HepG2 (cell line): ENCODE measurements around the gene LTK. TPM values are rescaled to one million over a fixed set of nuclear protein-coding genes. Genes with fewer than 3 reads are reported as not detected.

ENCODE experiments used
- CTCF ChIP-seq: sonication (generic); formaldehyde crosslinking; IDR thresholded peaks from 2 replicates; pipeline ENCODE4 v1.5.0; 2020; ENCODE audit warnings: mild to moderate bottlenecking, missing genetic modification reagents, moderate library complexity
- EHMT2 ChIP-seq: fragments of 200-600 bp; sonication (generic); IDR thresholded peaks from 2 replicates; pipeline ENCODE4 v1.7.0; 2017; ENCODE audit warnings: antibody characterized with exemption, low read depth, low read length, borderline replicate concordance
- HMGXB4 ChIP-seq, 2 experiments: sonication (generic) in 1 of 2; formaldehyde crosslinking in 1 of 2; IDR thresholded peaks; 2 replicates each; pipeline versions ENCODE4 v1.4.0 to v1.6.1; 2018 to 2020; ENCODE audit warnings: missing genetic modification reagents in 2 of 2, borderline replicate concordance in 1 of 2, low read depth in 1 of 2, mild to moderate bottlenecking in 1 of 2, missing biosample characterization in 1 of 2
- KIAA2018 ChIP-seq: sonication (generic); formaldehyde crosslinking; IDR thresholded peaks from 2 replicates; pipeline ENCODE4 v1.5.0; 2020; ENCODE audit warnings: mild to moderate bottlenecking, missing genetic modification reagents, borderline replicate concordance
- MYC ChIP-seq: sonication (generic); formaldehyde crosslinking; IDR thresholded peaks from 2 replicates; pipeline ENCODE4 v1.9.0; 2021; ENCODE audit warnings: missing genetic modification reagents, borderline replicate concordance
- PATZ1 ChIP-seq: sonication (generic); formaldehyde crosslinking; IDR thresholded peaks from 2 replicates; pipeline ENCODE4 v1.4.0; 2020; ENCODE audit warnings: missing genetic modification reagents
- ZBTB38 ChIP-seq: sonication (generic); formaldehyde crosslinking; IDR thresholded peaks from 2 replicates; pipeline ENCODE4 v1.5.1; 2020; ENCODE audit warnings: mild to moderate bottlenecking, missing genetic modification reagents
- ZBTB4 ChIP-seq: sonication (generic); formaldehyde crosslinking; IDR thresholded peaks from 2 replicates; pipeline ENCODE4 v1.4.0; 2020; ENCODE audit warnings: missing genetic modification reagents, mild to moderate bottlenecking, borderline replicate concordance
- ZNF343 ChIP-seq: sonication (generic); formaldehyde crosslinking; IDR thresholded peaks from 2 replicates; pipeline ENCODE4 v1.4.0; 2020; ENCODE audit warnings: mild to moderate bottlenecking, missing genetic modification reagents
- polyA plus RNA-seq, 8 experiments: library from polyadenylated mRNA; depleted of rRNA in 3 of 8; stranded (reverse) in 7 of 8; unstranded in 1 of 8; fragments of >200 nt; fragmentation: Illumina TruSeq in 4 of 8; extraction: Trizol in 4 of 8; gene quantifications; 2 replicates each; pipeline versions ENCODE4 v1.2.1 to v1.2.3, GENCODE V29; 2011 to 2016; ENCODE audit warnings: low read depth in 4 of 8, missing spikeins in 1 of 8, mixed read lengths in 1 of 8; ENCODE audit not compliant: insufficient read depth in 1 of 8
- total RNA-seq, 5 experiments: library from RNA; depleted of rRNA; stranded (reverse); fragments of >200 nt; fragmentation: Illumina TruSeq; extraction: Trizol; gene quantifications; 2 replicates each; pipeline ENCODE4 v1.2.3, GENCODE V29; 2016; ENCODE audit warnings: low read depth in 1 of 5

LTK gene
- total and polyA plus RNA-seq, 2 of the 13 experiments (the other 11 are each of a cell fraction or from before 2014, with no cell fraction given) = 0.01 TPM; not detected in 1

- TF ChIP-seq HMGXB4 (CRISPR knock-in tag; IDR thresholded peaks at IDR 0.05; ENCODE audit: borderline replicate concordance in 1 of 2, low read depth in 1 of 2) = no peak
- no peak for TF ChIP-seq ZNF343 (CRISPR knock-in tag)
- no peak for TF ChIP-seq EHMT2
- TF ChIP-seq ZBTB4 = 0 out of 2 replicates have a peak, but pooled peaks have one; percentile 25
- TF ChIP-seq PATZ1 (CRISPR knock-in tag) = no peak
- TF ChIP-seq ZBTB38 = 0 out of 2 replicates have a peak, but pooled peaks have one; percentile 31
- TF ChIP-seq KIAA2018 (CRISPR knock-in tag) = no peak
- TF ChIP-seq CTCF (CRISPR knock-in tag) = peak; percentile 39
- no peak for TF ChIP-seq MYC
Measured at GRCh38 chr15:41561104-41561776, 47.6 kb upstream of the LTK start (continued).
